Immature natural killer cell (primary cell): Measurements from ENCODE around the gene RABEP1. TPM values are rescaled to one million over a fixed set of nuclear protein-coding genes. Genes with fewer than 3 reads are reported as not detected.

Source experiments
- DNase-seq, 3 donors: peaks; one replicate each; pipeline ENCODE4 v3.0.0; 2022; ENCODE audit warnings: mixed read lengths in 1 of 3
- H3K27ac Mint-ChIP-seq, 6 donors: one replicate each; pipeline ENCODE4 v1.8.0; 2020; ENCODE audit warnings: mixed read lengths in 6 of 6, mild to moderate bottlenecking in 5 of 6, inconsistent platforms in 4 of 6, moderate library complexity in 3 of 6
- H3K27me3 Mint-ChIP-seq, 3 donors: one replicate each; pipeline ENCODE4 v1.8.0; 2020 to 2021; ENCODE audit warnings: low read depth in 3 of 3, mild to moderate bottlenecking in 3 of 3, mixed read lengths in 3 of 3, moderate library complexity in 3 of 3, inconsistent platforms in 1 of 3
- H3K36me3 Mint-ChIP-seq, 3 donors: one replicate each; pipeline ENCODE4 v1.8.0; 2020; ENCODE audit warnings: mixed read lengths in 3 of 3, inconsistent platforms in 2 of 3, mild to moderate bottlenecking in 2 of 3
- H3K4me1 Mint-ChIP-seq, 2 donors: one replicate each; pipeline ENCODE4 v1.8.0; 2020; ENCODE audit warnings: inconsistent platforms in 2 of 2, mild to moderate bottlenecking in 2 of 2, mixed read lengths in 2 of 2, moderate library complexity in 1 of 2
- H3K4me3 Mint-ChIP-seq, 5 donors: one replicate each; pipeline ENCODE4 v1.8.0; 2020; ENCODE audit warnings: mild to moderate bottlenecking in 5 of 5, mixed read lengths in 5 of 5, inconsistent platforms in 3 of 5, moderate library complexity in 3 of 5
- H3K9me3 Mint-ChIP-seq, 6 donors: one replicate each; pipeline ENCODE4 v1.8.0; 2020; ENCODE audit warnings: mild to moderate bottlenecking in 6 of 6, mixed read lengths in 6 of 6, inconsistent platforms in 4 of 6, moderate library complexity in 3 of 6
- polyA plus RNA-seq, 3 donors: library from polyadenylated mRNA; unstranded; fragments of 300-500 nt; fragmentation: Illumina TruSeq; gene quantifications; one replicate each; pipeline ENCODE4 v1.2.3, GENCODE V29; 2021

The RABEP1 gene
- polyA plus RNA-seq, 3 donors from 2014 or later = 21.7 to 43.8 (median 27.8) TPM

DNA sequence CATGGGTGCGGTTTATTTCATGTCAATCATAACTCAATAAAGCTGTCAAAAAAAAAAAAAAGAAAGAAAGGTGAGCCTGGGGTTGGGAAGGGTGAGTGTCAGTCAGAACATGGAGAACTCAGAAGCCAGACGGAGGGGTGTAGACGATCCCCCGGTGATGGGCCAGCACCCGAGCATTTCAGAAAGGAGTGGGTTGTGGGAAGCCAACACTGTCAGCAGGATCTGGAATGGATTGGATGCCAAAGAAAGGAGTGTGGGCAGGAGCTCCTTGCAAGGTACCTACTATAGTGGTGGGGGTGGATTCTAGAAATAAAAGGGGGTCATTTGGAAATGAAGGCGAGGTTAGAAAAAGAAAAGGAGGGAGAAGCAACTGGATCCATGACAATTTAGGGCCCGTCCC is 27.7 kb upstream of the RABEP1 start:
- H3K9me3 Mint-ChIP-seq = no peaks in the 10 kb centered on the region
- DNase-seq = no peak
- no peaks in the 10 kb centered on the region for H3K36me3 Mint-ChIP-seq
- H3K4me1 Mint-ChIP-seq = peaks cover 19 to 29% of the 10 kb centered on the region in 2 donors
- H3K4me3 Mint-ChIP-seq = peak overlapping the region in 1 of 5 donors; percentile 40
- peaks cover 4 to 5% (median 4%) of the 10 kb centered on the region in 3 donors for H3K27me3 Mint-ChIP-seq
- H3K27ac Mint-ChIP-seq = peak overlapping the region in 1 of 6 donors; percentile 7

DNA sequence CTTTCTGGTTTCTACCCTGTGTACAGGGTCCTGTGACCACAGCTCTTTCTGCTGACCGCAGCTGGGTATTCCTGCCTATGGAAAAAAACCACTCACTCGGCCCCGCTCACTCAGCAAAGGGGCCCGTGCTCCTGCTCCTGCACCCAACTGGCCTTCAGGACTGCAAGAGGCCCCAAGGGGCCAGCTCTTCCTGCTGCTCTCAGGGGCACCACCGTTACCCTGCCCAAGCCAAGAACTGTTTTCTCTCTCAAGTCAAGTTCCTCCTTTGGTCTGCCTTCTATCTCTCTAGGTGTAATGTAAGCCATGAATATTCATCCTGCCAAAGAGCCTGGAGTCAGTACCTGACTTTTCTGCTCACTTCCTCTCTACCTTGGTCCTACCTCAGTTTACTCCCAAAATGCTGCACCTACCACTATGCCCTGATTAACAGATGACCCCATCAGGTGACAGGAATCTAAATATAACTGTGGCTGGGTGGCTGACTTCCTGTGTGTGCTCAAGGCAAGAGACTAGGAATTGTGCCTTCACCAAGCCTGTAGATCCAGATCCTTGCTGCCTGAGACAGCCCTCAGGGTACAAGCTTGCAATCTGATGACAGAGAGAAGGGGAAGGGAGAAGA is 27.1 kb upstream of the RABEP1 start:
- DNase-seq = no peak
- Mint-ChIP-seq H3K4me3 (peak overlapping the region in 3 of 5 donors; percentile 36 to 50 (median 37)), H3K27ac (peak overlapping the region in 3 of 6 donors; percentile 3 to 64 (median 51)), H3K36me3 (no peaks in the 10 kb centered on the region), H3K4me1 (peaks cover 14 to 23% of the 10 kb centered on the region in 2 donors), H3K27me3 (no peaks in the 10 kb centered on the region), H3K9me3 (no peaks in the 10 kb centered on the region)

DNA sequence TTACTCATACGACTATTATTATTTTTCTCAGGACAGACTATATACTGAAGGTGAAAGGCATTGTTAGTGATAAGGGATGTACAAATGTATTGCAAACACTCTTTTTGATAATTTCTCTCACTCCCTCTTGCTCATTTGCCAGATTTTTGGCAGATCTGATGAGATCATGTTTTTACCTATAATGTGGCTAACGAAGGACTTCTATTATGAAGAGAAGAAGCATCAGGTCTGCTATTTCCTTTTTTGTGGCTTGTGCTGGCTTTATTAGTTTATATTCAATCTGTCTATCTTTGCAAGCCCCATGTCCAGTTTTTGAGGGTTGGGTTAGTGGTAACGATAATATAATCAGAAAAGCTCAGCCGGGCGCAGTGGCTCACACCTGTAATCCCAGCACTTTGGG is 25.0 kb upstream of the RABEP1 start:
- no peak for DNase-seq
- Mint-ChIP-seq H3K27me3 (no peaks in the 10 kb centered on the region), H3K9me3 (no peaks in the 10 kb centered on the region), H3K4me1 (peaks cover 14 to 23% of the 10 kb centered on the region in 2 donors), H3K27ac (peak overlapping the region in 1 of 6 donors; percentile 5), H3K36me3 (no peaks in the 10 kb centered on the region), H3K4me3 (no peak overlapping the region)

DNA sequence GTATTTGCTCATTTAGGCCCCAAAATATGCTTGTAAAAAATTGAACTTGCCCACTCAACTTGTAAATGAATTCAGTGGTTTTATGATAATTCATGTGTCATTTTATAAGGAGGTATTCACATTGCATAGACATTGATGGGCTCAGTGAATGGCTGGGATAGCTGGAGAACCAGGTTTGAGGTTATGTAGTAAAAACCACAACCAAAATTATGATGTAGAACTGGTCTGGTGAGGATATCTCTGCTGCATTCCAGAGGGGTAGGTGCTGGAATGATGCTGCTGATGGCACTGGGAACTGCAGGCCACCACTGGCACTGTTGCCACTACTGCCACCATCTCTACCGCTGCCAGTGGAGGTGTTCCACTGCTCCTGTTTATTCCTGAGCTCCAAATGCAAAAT is 21.5 kb upstream of the RABEP1 start:
- Mint-ChIP-seq H3K36me3 (no peaks in the 10 kb centered on the region), H3K9me3 (no peaks in the 10 kb centered on the region), H3K4me1 (peaks cover under 1 to 7% of the 10 kb centered on the region in 2 donors), H3K4me3 (no peak overlapping the region), H3K27me3 (no peaks in the 10 kb centered on the region), H3K27ac (peak overlapping the region in 1 of 6 donors; percentile 16)
- no peak for DNase-seq

DNA sequence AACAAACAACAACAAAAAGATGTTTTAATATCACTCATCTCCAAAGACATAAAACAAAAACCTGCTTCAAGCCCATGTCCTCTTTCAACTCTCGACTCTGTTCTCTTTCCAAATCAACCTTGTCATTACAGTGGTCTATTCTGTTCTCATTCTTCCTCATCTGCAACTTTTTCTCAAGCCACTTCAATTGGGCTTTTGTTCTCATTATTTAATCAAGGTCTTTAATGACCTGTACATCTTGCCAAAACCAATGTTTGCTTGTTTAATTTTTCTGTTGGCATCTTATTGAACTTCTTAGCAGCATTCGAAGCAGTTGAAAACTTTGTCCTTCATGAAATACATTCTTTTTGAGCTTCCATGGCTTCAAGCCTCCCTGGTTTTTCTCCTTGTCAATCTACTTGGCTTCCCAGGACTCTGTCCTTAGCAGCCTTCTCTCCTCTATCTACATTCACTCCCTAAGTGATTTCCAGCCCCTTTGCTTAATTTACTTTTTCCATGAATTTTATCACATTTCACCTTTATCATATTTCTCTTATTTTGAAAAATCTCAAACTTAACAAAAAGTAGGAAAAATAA is 19.6 kb upstream of the RABEP1 start:
- Mint-ChIP-seq H3K36me3 (no peaks in the 10 kb centered on the region), H3K27me3 (no peaks in the 10 kb centered on the region), H3K4me3 (no peak overlapping the region), H3K9me3 (no peaks in the 10 kb centered on the region), H3K27ac (no peak overlapping the region), H3K4me1 (no peaks in the 10 kb centered on the region)
- no peak for DNase-seq

DNA sequence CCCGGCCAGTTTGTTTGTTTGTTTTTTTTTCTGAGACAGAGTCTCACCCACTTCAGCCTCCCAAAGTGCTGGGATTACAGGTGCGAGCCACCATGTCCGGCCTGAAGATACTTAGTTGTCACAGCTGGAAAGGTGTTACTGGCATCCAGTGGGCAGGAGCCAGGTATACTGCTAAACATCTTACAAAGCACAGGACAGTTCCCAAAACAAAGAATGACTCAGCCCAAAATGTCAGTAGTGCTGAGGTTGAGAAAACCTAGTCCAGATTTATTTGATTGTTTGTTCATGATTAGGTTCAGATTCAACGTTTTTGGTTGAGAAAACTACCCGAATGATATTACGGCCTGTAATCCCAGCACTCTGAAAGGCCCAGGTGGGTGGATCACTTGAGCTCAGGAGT is 18.6 kb upstream of the RABEP1 start:
- no peak for DNase-seq
- no peaks in the 10 kb centered on the region for H3K9me3 Mint-ChIP-seq
- H3K4me1 Mint-ChIP-seq = no peaks in the 10 kb centered on the region
- no peak overlapping the region for H3K4me3 Mint-ChIP-seq
- no peaks in the 10 kb centered on the region for H3K36me3 Mint-ChIP-seq
- no peak overlapping the region for H3K27ac Mint-ChIP-seq
- no peaks in the 10 kb centered on the region for H3K27me3 Mint-ChIP-seq

DNA sequence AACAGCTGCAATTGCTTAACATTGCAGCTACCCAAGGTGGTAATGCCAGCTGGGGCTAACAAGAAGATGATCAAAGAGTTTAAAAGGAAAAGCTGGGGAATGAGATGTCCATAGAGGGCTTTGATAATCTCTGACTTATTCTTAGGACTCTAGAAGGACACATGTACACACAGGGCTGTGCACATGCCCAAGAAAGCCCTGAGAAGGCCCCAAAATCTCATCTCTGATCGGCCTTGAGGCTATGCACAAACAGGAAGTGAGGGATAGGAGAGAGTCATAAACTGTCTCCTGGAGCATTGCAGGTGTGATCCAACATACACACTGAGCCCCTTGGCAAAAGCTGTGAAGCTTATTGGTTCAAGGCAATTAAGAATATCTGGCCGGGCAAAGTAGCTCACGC is 17.2 kb upstream of the RABEP1 start:
- Mint-ChIP-seq H3K9me3 (no peaks in the 10 kb centered on the region), H3K27ac (no peak overlapping the region), H3K27me3 (no peaks in the 10 kb centered on the region), H3K4me3 (no peak overlapping the region), H3K36me3 (no peaks in the 10 kb centered on the region), H3K4me1 (no peaks in the 10 kb centered on the region)
- no peak for DNase-seq

DNA sequence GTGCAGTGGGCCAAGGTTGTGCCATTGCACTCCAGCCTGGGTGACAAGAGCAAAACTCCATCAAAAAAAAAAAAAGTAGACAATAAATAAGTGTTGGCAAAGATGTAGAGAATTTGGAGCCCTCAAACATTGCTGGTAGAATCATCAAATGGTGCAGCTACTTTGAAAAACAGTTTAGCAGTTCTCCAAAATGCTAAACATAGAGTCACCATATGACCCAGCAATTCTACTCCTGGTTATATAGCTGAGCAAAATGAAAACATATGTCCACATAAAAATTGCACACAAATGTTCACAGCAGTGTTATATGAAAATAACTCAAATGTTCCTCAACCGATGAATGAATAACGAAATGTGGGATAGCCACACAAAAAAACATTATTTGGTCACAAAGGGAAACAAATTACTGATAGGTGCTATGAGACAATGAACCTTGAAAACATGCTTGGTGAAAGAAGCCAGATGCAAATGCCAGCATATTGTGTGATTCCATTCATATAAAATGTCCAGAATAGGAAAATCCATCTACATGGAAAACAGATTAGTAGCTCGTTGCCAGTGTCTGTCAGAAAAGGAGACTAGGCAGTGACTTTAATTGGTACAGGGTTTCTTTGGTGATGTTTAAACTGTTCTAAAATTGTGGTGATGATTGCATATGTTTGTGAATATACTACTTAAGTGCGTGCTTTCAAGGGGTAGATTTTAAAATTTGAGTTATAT is 12.7 kb upstream of the RABEP1 start:
- no peaks in the 10 kb centered on the region for H3K36me3 Mint-ChIP-seq
- H3K27ac Mint-ChIP-seq = no peak overlapping the region
- H3K4me3 Mint-ChIP-seq = no peak overlapping the region
- DNase-seq = no peak
- no peaks in the 10 kb centered on the region for H3K4me1 Mint-ChIP-seq
- H3K9me3 Mint-ChIP-seq = no peaks in the 10 kb centered on the region
- no peaks in the 10 kb centered on the region for H3K27me3 Mint-ChIP-seq

DNA sequence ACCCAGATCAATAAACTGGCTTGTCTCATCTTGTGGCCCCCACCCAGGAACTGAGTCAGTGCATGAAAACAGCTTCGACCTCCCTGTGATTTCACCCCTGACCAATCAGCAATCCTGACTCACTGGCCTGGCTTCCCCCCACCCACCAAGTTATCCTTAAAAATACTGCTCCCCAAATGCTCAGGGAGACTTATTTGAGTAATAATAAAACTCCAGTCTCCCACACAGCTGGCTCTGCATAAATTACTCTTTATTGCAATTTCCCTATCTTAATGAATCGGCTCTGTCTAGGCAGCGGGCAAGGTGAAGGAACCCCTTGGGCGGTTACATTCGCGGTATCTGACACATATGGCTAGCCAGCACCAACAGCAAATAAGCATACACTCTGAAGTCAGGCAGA is 9.8 kb upstream of the RABEP1 start:
- Mint-ChIP-seq H3K27me3 (peaks cover 0 to 2% (median 0%) of the 10 kb centered on the region in 3 donors), H3K36me3 (no peaks in the 10 kb centered on the region), H3K9me3 (no peaks in the 10 kb centered on the region), H3K4me1 (no peaks in the 10 kb centered on the region), H3K4me3 (no peak overlapping the region), H3K27ac (no peak overlapping the region)
- DNase-seq = no peak

DNA sequence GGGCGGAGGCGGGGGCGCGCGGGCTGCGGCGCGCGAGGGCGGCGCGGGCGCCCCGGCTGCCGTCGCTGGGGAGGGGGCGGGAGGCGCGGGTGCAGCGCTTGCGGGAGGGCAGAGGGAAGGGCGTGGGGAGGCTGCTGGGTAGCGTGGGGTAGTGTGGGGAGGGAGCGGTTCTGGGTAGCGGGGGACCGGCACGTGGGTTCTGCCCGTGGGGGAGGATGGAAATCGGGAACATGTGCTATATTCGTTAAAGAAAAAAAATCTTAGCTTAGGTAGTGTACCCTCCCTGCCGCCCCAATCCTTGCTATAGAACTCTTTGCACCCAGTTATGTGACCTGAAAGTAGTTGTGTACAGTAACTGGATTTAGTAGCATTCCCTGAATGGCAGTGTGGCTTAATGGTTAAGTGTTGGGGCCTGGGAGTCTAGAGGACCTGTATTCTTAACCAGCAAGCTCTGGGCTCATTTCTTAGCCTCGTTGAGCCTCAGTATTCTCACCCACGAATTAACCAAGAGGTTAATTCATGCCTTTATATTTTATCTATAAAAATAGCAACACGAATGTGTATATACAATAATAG is 646 bp downstream of the RABEP1 start:
- Mint-ChIP-seq H3K36me3 (no peaks in the 10 kb centered on the region), H3K4me1 (peaks cover 45 to 55% of the 10 kb centered on the region in 2 donors)
- no peak for DNase-seq

DNA sequence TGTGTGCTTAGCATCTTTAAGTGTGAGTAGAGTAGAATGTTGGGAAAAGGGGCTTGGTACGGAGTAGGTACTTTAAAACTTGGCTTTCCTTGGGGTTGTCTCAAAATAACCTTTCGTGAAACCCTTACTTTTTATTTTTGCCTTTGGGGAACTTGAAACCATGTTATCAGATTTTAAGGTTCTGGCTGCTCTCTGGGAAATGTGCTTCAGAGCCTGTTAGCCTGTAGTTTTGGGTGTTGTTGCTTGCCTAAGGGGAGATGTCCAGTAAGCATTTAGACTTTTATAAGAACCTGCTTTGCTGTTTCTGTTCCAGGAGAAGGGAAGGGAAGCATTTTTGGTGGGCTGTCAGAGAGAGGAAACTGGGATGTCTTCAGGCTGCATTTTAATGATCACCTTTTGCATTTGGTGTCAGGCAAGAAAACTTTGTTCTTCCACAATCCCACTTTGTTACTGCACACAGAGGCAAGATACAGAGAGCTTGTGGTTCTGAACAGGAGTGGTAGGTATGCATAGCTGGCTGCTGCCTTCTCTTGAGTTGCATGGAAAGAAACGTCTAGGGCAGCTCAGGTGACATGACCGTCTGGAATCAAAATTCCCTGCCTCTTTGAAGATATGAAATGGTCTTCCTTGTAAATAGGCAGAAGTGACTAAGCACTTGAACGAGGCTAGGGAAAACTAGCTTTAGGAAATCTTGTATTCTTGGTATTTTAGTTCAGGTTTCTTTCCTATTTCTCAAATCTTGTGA is 1.7 kb downstream of the RABEP1 start:
- H3K4me1 Mint-ChIP-seq = peaks cover 50 to 63% of the 10 kb centered on the region in 2 donors
- no peaks in the 10 kb centered on the region for H3K36me3 Mint-ChIP-seq
- DNase-seq = no peak
- peak overlapping the region; percentile 85 to 94 (median 90) for H3K4me3 Mint-ChIP-seq
- no peaks in the 10 kb centered on the region for H3K9me3 Mint-ChIP-seq
- H3K27ac Mint-ChIP-seq = peak overlapping the region; percentile 42 to 90 (median 77)
- H3K27me3 Mint-ChIP-seq = peaks cover 12 to 26% (median 15%) of the 10 kb centered on the region in 3 donors

More for the DNA sequence above, 646 bp downstream of the RABEP1 start:
- Mint-ChIP-seq H3K9me3 (no peaks in the 10 kb centered on the region), H3K27ac (peak overlapping the region; percentile 74 to 91 (median 85)), H3K27me3 (peaks cover 12 to 26% (median 15%) of the 10 kb centered on the region in 3 donors), H3K4me3 (peak overlapping the region; percentile 85 to 94 (median 90))

DNA sequence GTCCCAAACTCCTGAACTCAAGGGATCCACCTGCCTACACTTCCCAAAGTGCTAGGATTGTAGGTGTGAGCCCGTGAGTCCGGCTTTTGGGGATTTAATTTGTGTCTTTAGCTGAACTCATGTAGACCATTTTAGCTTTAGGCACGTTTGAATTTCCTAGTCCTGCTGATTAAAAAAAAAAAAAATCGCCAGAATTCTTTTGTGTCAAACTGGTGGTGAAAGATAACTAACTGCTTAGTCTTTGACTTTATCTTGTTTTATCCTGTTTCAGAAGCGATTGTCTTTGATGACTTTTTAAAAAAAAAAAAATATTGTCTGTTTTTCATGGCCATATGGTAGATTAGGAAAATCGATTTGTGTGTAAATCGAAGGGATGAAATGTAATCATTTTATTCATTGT is 2.6 kb downstream of the RABEP1 start:
- H3K27ac Mint-ChIP-seq = no peak overlapping the region
- peak overlapping the region in 1 of 5 donors; percentile 15 for H3K4me3 Mint-ChIP-seq
- H3K36me3 Mint-ChIP-seq = no peaks in the 10 kb centered on the region
- DNase-seq = no peak
- H3K9me3 Mint-ChIP-seq = no peaks in the 10 kb centered on the region
- peaks cover 53 to 72% of the 10 kb centered on the region in 2 donors for H3K4me1 Mint-ChIP-seq
- peaks cover 12 to 26% (median 15%) of the 10 kb centered on the region in 3 donors for H3K27me3 Mint-ChIP-seq

DNA sequence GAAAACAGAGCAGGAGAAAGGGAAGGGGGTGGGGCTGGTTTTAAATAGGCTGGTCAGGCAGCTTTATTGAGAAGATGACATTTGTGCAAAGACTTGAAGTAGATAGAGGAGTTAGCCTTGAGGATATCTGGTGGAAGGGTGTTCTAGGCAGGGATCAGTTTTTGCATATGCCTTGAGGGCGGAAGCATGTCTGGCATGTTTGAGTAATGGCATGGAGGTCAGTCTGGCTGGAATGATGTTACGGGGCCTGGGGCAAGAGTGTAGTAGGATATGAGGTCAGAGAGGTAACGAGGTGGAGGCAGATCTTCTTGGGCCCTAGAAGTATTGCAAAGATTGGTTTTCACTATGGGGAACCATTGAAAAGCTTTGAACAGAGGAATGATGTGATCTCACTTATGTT is 4.8 kb downstream of the RABEP1 start:
- Mint-ChIP-seq H3K27ac (peak overlapping the region in 2 of 6 donors; percentile 46 to 59), H3K27me3 (peaks cover 7 to 12% (median 8%) of the 10 kb centered on the region in 3 donors), H3K36me3 (peaks cover 0 to 2% (median 0%) of the 10 kb centered on the region in 3 donors), H3K4me3 (peak overlapping the region in 1 of 5 donors; percentile 40), H3K4me1 (peaks cover 47 to 69% of the 10 kb centered on the region in 2 donors), H3K9me3 (no peaks in the 10 kb centered on the region)
- no peak for DNase-seq
